ENCODE measurements around the gene CAMSAP1.

CAMSAP1 gene

GRCh38 chr9:135886147-135886981 lies 21.0 kb downstream of the CAMSAP1 start:
- no peak for TF ChIP-seq CTCF (IDR thresholded peaks at IDR 0.05; ENCODE audit: low read depth, low read length)
- no peak for DNase-seq (ENCODE audit: extremely low read depth, low read depth)

- DNase-seq (ENCODE audit: extremely low read depth, low read depth), result no peak
- no peak for TF ChIP-seq CTCF (IDR thresholded peaks at IDR 0.05; ENCODE audit: low read depth, low read length)
Observed at GRCh38 chr9:135885100-135885853, 22.1 kb downstream of the CAMSAP1 start.

DNA sequence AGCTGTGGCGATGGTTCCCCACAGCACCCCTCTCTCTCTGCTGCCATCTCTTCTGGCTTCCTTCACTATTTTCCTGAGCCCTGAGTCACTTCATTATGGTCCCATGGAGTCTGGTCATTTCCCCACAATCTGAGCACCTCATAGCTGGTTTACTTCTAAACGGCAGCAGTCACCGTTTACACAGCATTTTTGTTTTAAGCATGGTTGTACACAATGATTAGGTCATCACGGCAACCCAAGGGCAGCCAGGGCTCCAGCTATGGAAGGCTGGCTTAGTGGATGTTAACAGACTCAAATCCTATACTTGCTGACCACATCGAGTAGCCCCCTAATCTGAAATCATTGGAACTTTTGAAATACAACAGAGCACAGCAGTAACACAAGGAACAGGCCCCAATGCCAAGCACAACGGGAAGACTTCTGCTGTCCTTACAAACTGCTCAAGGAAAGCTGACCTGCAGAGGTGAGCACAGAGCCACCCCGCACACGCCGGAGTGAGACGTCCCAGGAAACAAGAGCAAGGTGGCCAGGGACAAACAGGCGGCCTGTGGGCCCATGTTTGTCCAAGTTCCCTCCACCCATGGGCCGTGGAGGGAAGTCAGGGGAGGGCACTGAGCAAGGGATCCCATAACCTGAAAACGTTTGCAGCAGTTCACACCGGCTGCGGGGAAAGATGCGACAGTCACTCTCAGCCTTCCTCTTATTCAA lies 22.9 kb downstream of the CAMSAP1 start:
- no peak for TF ChIP-seq CTCF (IDR thresholded peaks at IDR 0.05; ENCODE audit: low read depth, low read length)
- no peak for DNase-seq (ENCODE audit: extremely low read depth, low read depth)

DNA sequence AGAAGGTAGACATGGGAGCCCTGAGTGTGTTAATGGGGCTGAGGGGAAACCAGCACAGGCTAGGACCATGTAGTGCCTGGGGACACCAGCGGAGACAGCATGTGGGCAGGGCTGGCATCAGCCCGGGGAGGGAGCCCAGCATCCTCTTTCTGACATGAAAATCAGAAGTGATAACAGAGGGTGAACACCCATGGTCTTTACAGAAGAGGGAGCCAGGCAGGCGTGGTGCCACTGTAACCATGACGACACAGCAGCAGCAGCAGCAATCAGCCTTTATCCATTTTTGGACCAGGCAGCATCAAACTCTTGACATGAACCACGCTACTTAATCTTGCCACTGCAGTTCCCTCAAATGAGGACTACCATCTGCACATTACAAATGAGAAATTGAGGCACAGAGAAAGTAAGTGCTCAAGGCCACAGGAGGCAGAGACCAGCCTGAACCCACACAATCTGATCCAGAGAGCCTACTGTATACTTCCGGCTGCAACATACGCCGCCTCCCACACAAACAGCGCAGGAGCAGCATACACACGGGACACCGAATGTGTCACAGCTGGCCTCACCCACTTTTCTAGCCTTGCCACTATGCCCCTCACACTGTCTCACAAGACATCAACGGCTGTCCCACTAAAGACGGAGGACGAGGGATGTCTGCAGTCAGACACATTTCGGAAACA lies 23.8 kb downstream of the CAMSAP1 start:
- no peak for DNase-seq (ENCODE audit: extremely low read depth, low read depth)
- no peak for TF ChIP-seq CTCF (IDR thresholded peaks at IDR 0.05; ENCODE audit: low read depth, low read length)

DNA sequence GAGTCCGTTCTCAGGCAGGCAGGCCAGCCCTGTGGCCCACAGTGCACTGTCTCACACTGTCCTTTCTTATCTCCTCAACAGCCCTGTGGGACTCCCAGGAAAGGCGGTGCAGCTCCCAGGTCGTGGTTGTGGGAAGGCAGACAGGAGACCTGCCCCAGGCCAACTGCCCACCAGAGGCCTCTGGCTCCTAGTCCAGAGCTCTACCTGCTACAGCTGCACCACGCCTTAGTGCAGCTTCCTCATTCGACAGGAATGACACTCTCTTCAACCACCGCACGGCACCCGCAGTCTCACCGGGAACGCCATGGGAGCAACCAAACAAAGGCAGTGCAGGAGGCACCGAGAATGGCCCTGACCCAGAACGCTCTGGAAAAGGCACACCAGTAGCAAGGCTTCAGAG lies 25.3 kb downstream of the CAMSAP1 start:
- no peak for TF ChIP-seq CTCF (IDR thresholded peaks at IDR 0.05; ENCODE audit: low read depth, low read length)
- DNase-seq (ENCODE audit: extremely low read depth, low read depth), result no peak

DNA sequence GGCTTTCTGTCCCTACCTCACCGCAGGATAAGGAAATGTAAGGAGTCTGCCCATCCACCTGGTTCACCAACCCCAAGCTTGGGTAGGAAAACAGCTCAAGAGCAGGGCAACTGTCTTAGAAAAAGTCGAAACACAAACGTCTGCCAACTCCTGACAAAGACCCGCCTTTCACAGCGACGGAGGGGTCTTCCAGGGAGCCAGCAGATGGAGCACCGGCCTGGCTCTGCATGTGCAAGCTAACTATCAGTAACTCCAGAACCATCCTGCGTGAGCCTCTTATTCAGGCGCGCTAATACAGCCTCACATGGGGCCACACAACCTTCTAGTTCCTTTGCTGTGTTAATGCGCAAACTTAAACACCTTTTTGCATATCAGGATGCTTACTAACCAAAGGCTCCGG lies 26.9 kb downstream of the CAMSAP1 start:
- no peak for TF ChIP-seq CTCF (IDR thresholded peaks at IDR 0.05; ENCODE audit: low read depth, low read length)
- no peak for DNase-seq (ENCODE audit: extremely low read depth, low read depth)

Data from AG09319 (cell line).